Heart left ventricle (tissue), 16 donors: ENCODE data around the gene DTNA. TPM values are rescaled to one million over a fixed set of nuclear protein-coding genes. Genes with fewer than 3 reads are reported as not detected.

Source experiments
- ATAC-seq, 4 donors: fragments of 200-7000 bp; cut with Tn5 transposase; one replicate each; pipeline ENCODE4 v1.9.1; 2020 to 2022; ENCODE audit warnings: moderate library complexity in 4 of 4, mild to moderate bottlenecking in 3 of 4, moderate number of reproducible peaks in 1 of 4
- DNase-seq, 5 donors: peaks; one replicate each; pipeline ENCODE4 v3.0.0-alpha.2; 2020
- H3K27ac ChIP-seq, 12 donors: fragments of 200-600 bp; sonication (generic) in 4 of 12; one replicate each; pipeline versions ENCODE4 v1.5.0 to v1.8.0; 2016 to 2022; ENCODE audit warnings: mild to moderate bottlenecking in 2 of 12
- H3K27me3 ChIP-seq, 9 donors: fragments of 200-600 bp; sonication (generic) in 2 of 9; one replicate each; pipeline versions ENCODE4 v1.5.1 to v1.8.0; 2016 to 2022; ENCODE audit warnings: mild to moderate bottlenecking in 3 of 9
- H3K36me3 ChIP-seq, 9 donors: fragments of 200-600 bp; sonication (generic) in 2 of 9; one replicate each; pipeline versions ENCODE4 v1.5.0 to v1.8.0; 2018 to 2022; ENCODE audit warnings: mild to moderate bottlenecking in 2 of 9
- H3K4me1 ChIP-seq, 12 donors: fragments of 200-600 bp; sonication (generic) in 4 of 12; one replicate each; pipeline versions ENCODE4 v1.5.0 to v1.8.0; 2016 to 2022; ENCODE audit warnings: mild to moderate bottlenecking in 3 of 12
- H3K4me3 ChIP-seq, 12 donors: fragments of 200-600 bp; sonication (generic) in 4 of 12; one replicate each; pipeline versions ENCODE4 v1.5.0 to v1.8.0; 2017 to 2022; ENCODE audit warnings: mild to moderate bottlenecking in 9 of 12, moderate library complexity in 4 of 12
- H3K9me3 ChIP-seq, 12 donors: fragments of 200-600 bp; sonication (generic) in 4 of 12; one replicate each; pipeline versions ENCODE4 v1.5.0 to v1.8.0; 2016 to 2022; ENCODE audit warnings: mild to moderate bottlenecking in 1 of 12
- POLR2A ChIP-seq, 2 donors: fragments of 450-650 bp; IDR thresholded peaks; one replicate each; pipeline ENCODE4 v1.6.1; 2017; ENCODE audit warnings: antibody characterized with exemption in 2 of 2, mild to moderate bottlenecking in 2 of 2, moderate library complexity in 2 of 2
- WGBS, 4 donors: extraction: QIAGEN DNeasy Blood & Tissue Kit in 2 of 4; methylation state at CpG; one replicate each; pipeline versions ENCODE4 v1.1.5 to v1.1.7; 2013 to 2018; 5-methylcytosine and 5-hydroxymethylcytosine counted together
- intact Hi-C, 10 donors: fragments of 100-400 bp; cut with DNase I; formaldehyde crosslinking; loops; one replicate each; pipeline versions ENCODE4 v1.11.1 to v1.14.2; 2022
- polyA plus RNA-seq, 2 donors: library from polyadenylated mRNA; stranded (reverse); fragments of 200-250 nt; gene quantifications; one replicate each; pipeline ENCODE4 v1.2.3, GENCODE V29; 2013
- total RNA-seq, 9 donors: library from RNA; depleted of rRNA in 2 of 9; stranded (reverse); fragments of >200 nt in 2 of 9; fragmentation: NEBNext Ultra II Directional in 3 of 9; extraction: Animal tissue kit (Norgen Biotek cat#: 25700) in 3 of 9; gene quantifications; one replicate each; pipeline versions ENCODE4 v1.1.0 to v1.2.4, GENCODE V29; 2016 to 2023
- TF ChIP-seq, protein P1 (sequence below), 12 donors: fragments of 200-600 bp; sonication (generic) in 4 of 12; IDR thresholded peaks; one replicate each; pipeline versions ENCODE4 v1.5.0 to v1.8.0; 2018 to 2022; ENCODE audit warnings: antibody characterized with exemption in 12 of 12, mild to moderate bottlenecking in 5 of 12
- donor health status: ischemic (EF 13 %, LVEDD 7.1; RV severe dilation, severe dysfunction).
- donor health status: healthy with polysubstance abuse.
- donor health status: DM: no; HTN: yes; CAD: no.
- donor health status: DM: no; HTN: no; CAD: no.
- donor health status: ischemic (EF 25% LVEDD 6.9; RV normal size, moderate dysfunction).
- donor health status: ischemic (EF 25% LVEDD 5.7; RV mildly dilated, moderate dysfunction).
- donor health status: healthy.
- donor health status: DM: yes; HTN: yes; CAD: no.
- donor health status: ischemic (EF 35%, LVEDD 5.7; RV mildly dilated, moderate dysfunction).
- donor health status: nonischemic (EF 11% LVEDD 7.7; RV severe dilation, severe dysfunction).
- donor health status: DM: yes; HTN: yes; CAD: no.
- donor health status: PGD.
- donor health status: ischemic (EF 29% LVEDD 5.4; RV normal size, mild dysfunction).
- donor health status: nonischemic (EF 23%, LVEDD 6.1; RV moderate dilation, normal function).

The DTNA gene
- total and polyA plus RNA-seq, 11 donors: 92.6 to 220 (median 181) TPM

DNA sequence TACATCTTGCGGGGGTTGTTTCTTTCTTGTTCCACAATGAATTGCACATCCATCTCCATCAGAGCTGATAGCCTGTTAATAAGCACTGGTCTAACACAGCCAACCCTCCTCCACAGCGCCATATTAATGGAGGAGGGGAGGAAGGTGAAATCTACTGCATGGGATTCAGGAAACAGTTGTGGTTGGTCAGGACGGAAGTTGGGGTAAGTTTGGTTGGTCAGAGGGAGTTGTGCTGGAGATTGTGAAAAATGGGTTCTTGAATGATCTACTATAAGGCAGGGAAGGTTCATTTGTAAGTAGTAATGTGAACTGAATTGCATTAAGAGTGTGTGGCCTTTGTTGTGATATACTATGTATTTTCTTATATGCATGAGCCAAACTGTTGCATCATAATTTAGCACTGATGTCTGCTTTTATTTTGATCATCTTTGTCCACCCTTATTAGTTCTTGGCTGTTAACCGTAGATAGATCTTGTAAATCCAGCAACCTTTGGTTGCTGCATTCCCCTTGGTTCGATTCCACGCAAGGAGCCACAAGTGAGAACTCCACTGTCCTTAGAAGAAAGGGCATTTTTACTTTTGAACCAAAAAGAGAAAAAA lies 180.5 kb downstream of the DTNA start:
- Histone ChIP-seq H3K4me3 (no peak overlapping the region), H3K4me1 (peaks cover 0 to 10% (median 0%) of the 10 kb centered on the region in 12 donors), H3K9me3 (peaks cover 0 to 9% (median 0%) of the 10 kb centered on the region in 12 donors), H3K36me3 (peaks cover 0 to 22% (median 6%) of the 10 kb centered on the region in 9 donors), H3K27ac (no peak overlapping the region), H3K27me3 (no peaks in the 10 kb centered on the region)
- TF ChIP-seq POLR2A (IDR thresholded peaks at IDR 0.05): no peak
- TF ChIP-seq, protein P1, sequence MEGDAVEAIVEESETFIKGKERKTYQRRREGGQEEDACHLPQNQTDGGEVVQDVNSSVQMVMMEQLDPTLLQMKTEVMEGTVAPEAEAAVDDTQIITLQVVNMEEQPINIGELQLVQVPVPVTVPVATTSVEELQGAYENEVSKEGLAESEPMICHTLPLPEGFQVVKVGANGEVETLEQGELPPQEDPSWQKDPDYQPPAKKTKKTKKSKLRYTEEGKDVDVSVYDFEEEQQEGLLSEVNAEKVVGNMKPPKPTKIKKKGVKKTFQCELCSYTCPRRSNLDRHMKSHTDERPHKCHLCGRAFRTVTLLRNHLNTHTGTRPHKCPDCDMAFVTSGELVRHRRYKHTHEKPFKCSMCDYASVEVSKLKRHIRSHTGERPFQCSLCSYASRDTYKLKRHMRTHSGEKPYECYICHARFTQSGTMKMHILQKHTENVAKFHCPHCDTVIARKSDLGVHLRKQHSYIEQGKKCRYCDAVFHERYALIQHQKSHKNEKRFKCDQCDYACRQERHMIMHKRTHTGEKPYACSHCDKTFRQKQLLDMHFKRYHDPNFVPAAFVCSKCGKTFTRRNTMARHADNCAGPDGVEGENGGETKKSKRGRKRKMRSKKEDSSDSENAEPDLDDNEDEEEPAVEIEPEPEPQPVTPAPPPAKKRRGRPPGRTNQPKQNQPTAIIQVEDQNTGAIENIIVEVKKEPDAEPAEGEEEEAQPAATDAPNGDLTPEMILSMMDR (IDR thresholded peaks at IDR 0.05): no peak
- ATAC-seq: no peak
- intact Hi-C loops: no loop called here
- 77 to 95% (median 94%) methylated on average over 6 of the region's 6 CpGs for WGBS, 4 donors
- DNase-seq: no peak

DNA sequence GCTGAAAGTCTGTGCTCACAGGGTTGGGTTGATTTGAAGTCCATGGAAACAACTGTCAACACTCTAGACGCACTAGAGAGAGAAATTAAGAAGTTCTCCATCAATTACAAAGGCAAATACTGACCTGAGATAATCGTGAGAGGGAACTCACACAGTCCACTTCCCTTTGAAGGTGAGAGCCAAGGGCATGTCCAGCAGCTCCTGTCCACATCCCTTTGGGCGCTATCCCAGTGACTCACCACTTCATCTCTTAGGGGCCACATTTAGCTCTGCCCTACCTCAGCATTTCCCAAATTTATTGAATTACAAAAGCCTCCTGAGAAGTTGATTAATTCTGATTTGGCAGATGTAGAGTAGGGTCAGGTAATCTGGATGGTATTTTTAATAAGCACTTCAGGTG lies 182.3 kb downstream of the DTNA start:
- no peak overlapping the region for H3K4me3 ChIP-seq
- intact Hi-C loops: no loop called here
- peaks cover 0 to 12% (median 0%) of the 10 kb centered on the region in 12 donors for H3K9me3 ChIP-seq
- peaks cover 0 to 11% (median 3%) of the 10 kb centered on the region in 9 donors for H3K36me3 ChIP-seq
- WGBS, 4 donors: 60 to 77% (median 64%) methylated on average over 3 of the region's 3 CpGs
- no peak for TF ChIP-seq POLR2A (IDR thresholded peaks at IDR 0.05)
- TF ChIP-seq, protein P1 (IDR thresholded peaks at IDR 0.05): no peak
- DNase-seq (no peak), ATAC-seq (peak in 1 of 4 donors; percentile 64)
- no peaks in the 10 kb centered on the region for H3K4me1 ChIP-seq
- H3K27ac ChIP-seq: no peak overlapping the region
- no peaks in the 10 kb centered on the region for H3K27me3 ChIP-seq

DNA sequence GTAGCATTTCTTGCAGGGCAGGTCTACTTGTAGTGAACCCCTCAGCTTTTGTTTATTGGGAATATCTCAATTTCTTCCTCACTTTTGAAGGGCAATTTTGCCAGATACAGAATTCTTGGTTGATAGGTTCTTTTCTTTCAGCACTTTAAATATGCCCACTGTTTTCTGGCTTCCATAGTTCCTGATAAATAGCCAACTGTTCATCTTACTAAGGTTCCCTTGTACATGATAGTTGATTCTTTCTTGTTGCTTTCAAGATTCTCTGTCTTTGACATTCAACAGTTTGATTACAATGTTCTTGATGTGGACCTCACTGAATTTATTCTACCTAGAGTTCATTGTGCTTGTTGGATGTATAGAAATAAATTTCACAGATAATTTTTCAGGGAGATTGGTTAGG lies 183.1 kb downstream of the DTNA start:
- H3K36me3 ChIP-seq: peaks cover 0 to 8% (median 0%) of the 10 kb centered on the region in 9 donors
- intact Hi-C loops: no loop called here
- no peak overlapping the region for H3K27ac ChIP-seq
- ATAC-seq (no peak), DNase-seq (no peak)
- peaks cover 0 to 12% (median 0%) of the 10 kb centered on the region in 12 donors for H3K9me3 ChIP-seq
- no peak overlapping the region for H3K4me3 ChIP-seq
- no peak for TF ChIP-seq POLR2A (IDR thresholded peaks at IDR 0.05)
- TF ChIP-seq, protein P1 (IDR thresholded peaks at IDR 0.05): no peak
- no peaks in the 10 kb centered on the region for H3K27me3 ChIP-seq
- H3K4me1 ChIP-seq: no peaks in the 10 kb centered on the region

DNA sequence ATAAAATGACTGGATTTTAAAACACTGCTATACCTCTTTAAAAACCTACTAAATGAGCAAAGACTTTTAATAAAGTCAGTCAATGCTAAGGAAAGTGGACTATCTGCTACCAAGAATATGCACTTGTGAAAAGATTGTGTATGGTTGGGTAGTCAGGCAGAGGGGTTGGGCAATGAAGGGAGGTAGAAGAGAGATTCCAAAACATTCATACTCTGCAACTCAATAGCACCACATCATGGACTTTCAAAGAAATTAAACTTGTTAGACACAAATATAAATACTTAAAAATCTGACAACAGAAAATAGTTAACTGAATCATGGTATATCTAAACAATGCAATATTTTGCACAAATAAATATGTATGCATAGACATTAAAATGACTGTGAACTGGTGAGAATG lies 191.2 kb downstream of the DTNA start:
- H3K27ac ChIP-seq: no peak overlapping the region
- no peaks in the 10 kb centered on the region for H3K27me3 ChIP-seq
- H3K9me3 ChIP-seq: peaks cover 0 to 3% (median 0%) of the 10 kb centered on the region in 12 donors
- no peaks in the 10 kb centered on the region for H3K36me3 ChIP-seq
- ATAC-seq (no peak), DNase-seq (no peak)
- no peak overlapping the region for H3K4me3 ChIP-seq
- H3K4me1 ChIP-seq: no peaks in the 10 kb centered on the region
- TF ChIP-seq, protein P1 (IDR thresholded peaks at IDR 0.05): peak in 5 of 12 donors; percentile 14 to 37 (median 24)
- TF ChIP-seq POLR2A (IDR thresholded peaks at IDR 0.05): no peak
- intact Hi-C loops: no loop called here
